Pancreas (tissue), 10 donors: ENCODE measurements around the gene NELL1. TPM values are rescaled to one million over a fixed set of nuclear protein-coding genes. Genes with fewer than 3 reads are reported as not detected.
A peak's percentile ranks its signal among the peaks of the same experiment; 100 is the strongest.

Experiments
- ATAC-seq, 4 donors: fragments of 200-7000 bp; cut with Tn5 transposase; one replicate each; pipeline versions ENCODE4 v1.8.0 to v1.9.1; 2020; ENCODE audit warnings: mild to moderate bottlenecking in 4 of 4, moderate library complexity in 4 of 4
- DNase-seq, 6 donors: peaks; one replicate each; pipeline ENCODE4 v3.0.0-alpha.2; 2020
- FAIRE-seq: peaks from 2 replicates; lab custom pipeline; 2012; peaks lifted over from hg19 to GRCh38; lab: Jason Lieb, UNC
- H3K27ac ChIP-seq, 4 donors: fragments of 200-600 bp; sonication (generic); 1 replicate in 3 of 4; 2 replicates in 1 of 4; pipeline versions ENCODE4 v1.5.0 to v1.8.0; 2020
- H3K27me3 ChIP-seq, 4 donors: fragments of 200-600 bp; one replicate each; pipeline ENCODE4 v1.8.0; 2021
- H3K36me3 ChIP-seq, 3 donors: fragments of 200-600 bp; sonication (generic) in 1 of 3; one replicate each; pipeline versions ENCODE4 v1.5.0 to v1.8.0; 2020 to 2021
- H3K4me1 ChIP-seq, 3 donors: fragments of 200-600 bp; one replicate each; pipeline ENCODE4 v1.8.0; 2021
- H3K4me3 ChIP-seq, 4 donors: fragments of 200-600 bp; sonication (generic) in 2 of 4; one replicate each; pipeline versions ENCODE4 v1.5.0 to v1.8.0; 2020 to 2021
- H3K9me3 ChIP-seq, 4 donors: fragments of 200-600 bp; one replicate each; pipeline ENCODE4 v1.8.0; 2021
- CTCF ChIP-seq, 4 donors: fragments of 200-600 bp; sonication (generic) in 3 of 4; IDR thresholded peaks; one replicate each; pipeline versions ENCODE4 v1.5.0 to v1.8.0; 2021; ENCODE audit warnings: antibody characterized with exemption in 4 of 4
- WGBS, 2 donors: extraction: QIAGEN DNeasy Blood & Tissue Kit; methylation state at CpG; one replicate each; pipeline ENCODE4 v1.1.7; 2013; 5-methylcytosine and 5-hydroxymethylcytosine counted together
- intact Hi-C, 3 donors: fragments of 100-400 bp; cut with DNase I; formaldehyde crosslinking; loops; one replicate each; pipeline versions ENCODE4 v1.11.1 to v1.14.2; 2022
- polyA plus RNA-seq, 2 donors: library from polyadenylated mRNA; stranded (reverse); fragments of 200-250 nt; gene quantifications; one replicate each; pipeline ENCODE4 v1.2.3, GENCODE V29; 2013
- total RNA-seq, 6 donors: library from RNA; stranded (reverse); fragmentation: NEBNext Ultra II Directional in 4 of 6; extraction: Animal tissue kit (Norgen Biotek cat#: 25700) in 4 of 6; gene quantifications; one replicate each; pipeline versions ENCODE4 v1.2.1 to v1.2.4, GENCODE V29; 2021 to 2023
- donor health status: healthy with polysubstance abuse.
- donor health status: DM: no; HTN: no; CAD: no; lungs with moderate emphysema.
- donor health status: DM: no; HTN: no; CAD: no.
- donor health status: control.
- donor health status: control.
- donor health status: Bipolar disorder and iron deficiency.
- donor health status: DM: yes; HTN: yes; CAD: no.
- donor health status: DM: no; HTN: no; CAD: no.
- donor health status: DM: no; HTN: no; CAD: no.
- donor health status: DM: yes; HTN: yes; CAD: no.

Gene NELL1
- total and polyA plus RNA-seq, 8 donors: not detected

GRCh38 chr11:21148376-21148775 lies 479.0 kb downstream of the NELL1 start:
- WGBS, 2 donors: 51 to 54% methylated on average over 3 of the region's 3 CpGs
- Histone ChIP-seq H3K27ac (no peak overlapping the region), H3K4me1 (no peaks in the 10 kb centered on the region), H3K36me3 (no peaks in the 10 kb centered on the region), H3K27me3 (no peaks in the 10 kb centered on the region), H3K9me3 (no peaks in the 10 kb centered on the region), H3K4me3 (no peak overlapping the region)
- FAIRE-seq: no peak
- intact Hi-C loops: no loop called here
- no peak for DNase-seq
- TF ChIP-seq CTCF (IDR thresholded peaks at IDR 0.05): no peak
- no peak for ATAC-seq

- no peaks in the 10 kb centered on the region for H3K27me3 ChIP-seq
- DNase-seq (no peak), ATAC-seq (no peak), FAIRE-seq (no peak)
- H3K4me1 ChIP-seq: no peaks in the 10 kb centered on the region
- H3K27ac ChIP-seq: no peak overlapping the region
- H3K4me3 ChIP-seq: no peak overlapping the region
- TF ChIP-seq CTCF (IDR thresholded peaks at IDR 0.05): no peak
- intact Hi-C loops: no loop called here
- 75 to 77% methylated on average over 3 of the region's 3 CpGs for WGBS, 2 donors
- H3K9me3 ChIP-seq: no peaks in the 10 kb centered on the region
- H3K36me3 ChIP-seq: no peaks in the 10 kb centered on the region
Measured at GRCh38 chr11:21160140-21160539, 490.8 kb downstream of the NELL1 start.

- Histone ChIP-seq H3K27me3 (no peaks in the 10 kb centered on the region), H3K36me3 (no peaks in the 10 kb centered on the region), H3K4me1 (no peaks in the 10 kb centered on the region), H3K27ac (no peak overlapping the region), H3K9me3 (no peaks in the 10 kb centered on the region), H3K4me3 (no peak overlapping the region)
- intact Hi-C loops: no loop called here
- ATAC-seq (no peak), FAIRE-seq (no peak), DNase-seq (peak in 1 of 6 donors; percentile 36)
- 69 to 77% methylated on average over 8 of the region's 8 CpGs for WGBS, 2 donors
- no peak for TF ChIP-seq CTCF (IDR thresholded peaks at IDR 0.05)
Measured at GRCh38 chr11:21169639-21170038, 500.3 kb downstream of the NELL1 start.

DNA sequence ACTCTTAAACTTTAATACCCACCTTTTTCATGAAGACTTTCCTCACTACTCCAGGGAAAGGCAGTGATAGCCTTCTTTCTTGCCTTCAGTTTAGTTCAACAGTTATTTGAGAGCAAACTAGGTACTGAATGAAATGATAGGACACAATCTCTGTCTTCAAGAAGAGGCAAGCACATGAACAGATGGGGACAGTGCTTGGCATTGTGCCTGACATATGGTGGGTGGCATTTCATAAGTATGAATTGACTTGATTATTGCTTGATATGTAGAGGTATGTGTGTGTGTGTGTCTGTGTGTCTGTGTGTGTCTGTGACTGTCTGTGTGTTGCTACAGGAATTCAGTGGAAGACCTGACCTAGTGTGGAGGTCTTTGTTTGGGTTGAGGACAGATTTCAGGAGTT lies 504.1 kb downstream of the NELL1 start:
- TF ChIP-seq CTCF (IDR thresholded peaks at IDR 0.05): no peak
- FAIRE-seq: no peak
- intact Hi-C loops: no loop called here
- no peaks in the 10 kb centered on the region for H3K9me3 ChIP-seq
- no peaks in the 10 kb centered on the region for H3K27me3 ChIP-seq
- no peak overlapping the region for H3K4me3 ChIP-seq
- H3K36me3 ChIP-seq: no peaks in the 10 kb centered on the region
- no peaks in the 10 kb centered on the region for H3K4me1 ChIP-seq
- H3K27ac ChIP-seq: no peak overlapping the region
- DNase-seq: no peak
- no peak for ATAC-seq

DNA sequence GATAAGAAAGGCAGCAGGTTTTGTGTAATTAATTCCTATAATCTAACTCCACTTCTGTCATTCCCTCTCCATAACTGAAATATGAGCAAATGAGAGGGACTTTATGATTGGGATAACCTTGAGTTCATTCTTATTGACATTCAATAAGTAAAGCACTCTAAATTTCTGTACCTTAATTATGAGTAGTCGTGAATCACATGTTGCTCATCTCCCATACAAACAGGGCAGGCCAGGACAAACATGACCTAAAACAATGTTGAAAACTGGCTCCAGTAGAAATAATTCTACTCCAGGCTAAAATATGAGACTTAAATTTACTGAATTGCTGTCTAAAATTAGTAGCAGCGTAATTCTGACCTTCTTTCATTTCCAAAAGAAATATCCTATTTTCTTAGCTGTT lies 505.4 kb downstream of the NELL1 start:
- WGBS, 2 donors: 56 to 70% methylated on average over 2 of the region's 2 CpGs
- intact Hi-C loops: no loop called here
- no peaks in the 10 kb centered on the region for H3K27me3 ChIP-seq

More for the DNA sequence above, 505.4 kb downstream of the NELL1 start:
- no peak overlapping the region for H3K27ac ChIP-seq
- TF ChIP-seq CTCF (IDR thresholded peaks at IDR 0.05): no peak
- no peaks in the 10 kb centered on the region for H3K4me1 ChIP-seq
- no peaks in the 10 kb centered on the region for H3K9me3 ChIP-seq
- ATAC-seq: no peak
- no peak for DNase-seq
- FAIRE-seq: no peak
- no peak overlapping the region for H3K4me3 ChIP-seq
- H3K36me3 ChIP-seq: no peaks in the 10 kb centered on the region
